H1 (cell line): ENCODE results near the gene TCIRG1. TPM values are rescaled to one million over a fixed set of nuclear protein-coding genes. Genes with fewer than 3 reads are reported as not detected.

ENCODE experiments used
- CTCF ChIA-PET: fragments of 300-600 bp; sonication (Branson Sonifier 250); formaldehyde crosslinking; loops from one replicate; lab custom pipeline; 2021; ENCODE audit not compliant: partially characterized antibody; lab: Charles Lee
- POLR2A ChIA-PET: fragments of 300-600 bp; sonication (Branson Sonifier 250); formaldehyde crosslinking; loops from one replicate; lab custom pipeline; 2021; ENCODE audit warnings: inconsistent platforms; ENCODE audit not compliant: partially characterized antibody; lab: Charles Lee
- DNase-seq, 2 experiments: peaks; one replicate each; pipeline versions ENCODE4 v3.0.0 to v3.0.0-alpha.2; 2010 to 2022; ENCODE audit warnings: low spot score in 2 of 2, low read depth in 1 of 2, mixed read lengths in 1 of 2
- FAIRE-seq: peaks from 2 replicates; lab custom pipeline; 2011; peaks lifted over from hg19 to GRCh38; lab: Jason Lieb, UNC
- H2AFZ ChIP-seq: 2 replicates; pipeline ENCODE4 v1.8.1; 2012; ENCODE audit warnings: low read length, inconsistent platforms
- H2AK5ac ChIP-seq: 2 replicates; pipeline ENCODE4 v1.6.1; 2013; ENCODE audit warnings: low read depth, low read length
- H2BK120ac ChIP-seq: replicated peaks from 2 replicates; pipeline ENCODE3; 2013; ENCODE audit warnings: low read depth, low read length, inconsistent platforms
- H2BK12ac ChIP-seq: 2 replicates; pipeline ENCODE4 v1.6.1; 2013; ENCODE audit warnings: low read depth, low read length
- H2BK15ac ChIP-seq: 2 replicates; pipeline ENCODE4 v1.6.1; 2013; ENCODE audit warnings: low read length
- H2BK20ac ChIP-seq: 2 replicates; pipeline ENCODE4 v1.6.1; 2013; ENCODE audit warnings: low read length
- H2BK5ac ChIP-seq: 2 replicates; pipeline ENCODE4 v1.6.1; 2013; ENCODE audit warnings: low read depth, low read length
- H3K14ac ChIP-seq: 2 replicates; pipeline ENCODE4 v1.6.1; 2013; ENCODE audit warnings: inconsistent platforms; ENCODE audit not compliant: insufficient read length
- H3K18ac ChIP-seq: 2 replicates; pipeline ENCODE4 v1.6.1; 2013; ENCODE audit warnings: low read length; ENCODE audit errors: extremely low read depth
- H3K23ac ChIP-seq: 2 replicates; pipeline ENCODE4 v1.6.1; 2013; ENCODE audit warnings: inconsistent platforms; ENCODE audit not compliant: insufficient read length
- H3K23me2 ChIP-seq: 2 replicates; pipeline ENCODE4 v1.6.1; 2013; ENCODE audit warnings: low read depth, low read length
- H3K27ac ChIP-seq: 2 replicates; pipeline ENCODE4 v1.6.1; 2011; ENCODE audit warnings: low read depth, low read length, inconsistent platforms
- H3K27me3 ChIP-seq, 4 experiments: replicated peaks in 1 of 4; 1 replicate in 1 of 4; 2 replicates in 3 of 4; pipeline versions ENCODE4 v1.6.1 to v1.8.1; 2011 to 2013; ENCODE audit warnings: low read length in 3 of 4, mild to moderate bottlenecking in 3 of 4, inconsistent platforms in 2 of 4, mixed read lengths in 2 of 4, moderate library complexity in 1 of 4; ENCODE audit not compliant: control insufficient read depth in 3 of 4, insufficient read depth in 3 of 4; ENCODE audit errors: extremely low read depth in 1 of 4
- H3K36me3 ChIP-seq, 4 experiments: 2 replicates each; pipeline versions ENCODE4 v1.6.1 to v1.8.1; 2011 to 2013; ENCODE audit warnings: mild to moderate bottlenecking in 4 of 4, low read length in 3 of 4, moderate library complexity in 2 of 4, control low read depth in 1 of 4, inconsistent platforms in 1 of 4; ENCODE audit not compliant: insufficient read depth in 4 of 4, control insufficient read depth in 2 of 4
- H3K4ac ChIP-seq: replicated peaks from 2 replicates; pipeline ENCODE3; 2013; ENCODE audit warnings: low read length, low read depth, mixed read lengths, inconsistent platforms; ENCODE audit not compliant: insufficient read length
- H3K4me1 ChIP-seq, 4 experiments: replicated peaks in 1 of 4; 1 replicate in 1 of 4; 2 replicates in 3 of 4; pipeline versions ENCODE4 v1.6.1 to v1.8.1; 2011 to 2013; ENCODE audit warnings: low read length in 3 of 4, inconsistent platforms in 2 of 4, mixed read lengths in 1 of 4; ENCODE audit not compliant: insufficient read depth in 4 of 4, control insufficient read depth in 3 of 4
- H3K4me2 ChIP-seq, 2 experiments: 2 replicates each; pipeline versions ENCODE4 v1.6.1 to v1.8.1; 2011 to 2013; ENCODE audit warnings: low read depth in 2 of 2, low read length in 2 of 2, control low read depth in 1 of 2, inconsistent platforms in 1 of 2, mild to moderate bottlenecking in 1 of 2; ENCODE audit not compliant: insufficient read depth in 1 of 2
- H3K4me3 ChIP-seq, 4 experiments: fragments of 200-600, 300-600 bp in 1 of 4; sonication (generic), shearing (Covaris generic), sonication (Bioruptor Twin) in 1 of 4; 2 replicates each; pipeline versions ENCODE4 v1.5.1 to v1.8.1; 2011 to 2016; ENCODE audit warnings: low read length in 4 of 4, low read depth in 3 of 4, control low read depth in 2 of 4, inconsistent platforms in 2 of 4, mild to moderate bottlenecking in 2 of 4, mixed read lengths in 1 of 4, moderate library complexity in 1 of 4; ENCODE audit not compliant: insufficient read depth in 2 of 4; ENCODE audit errors: extremely low read depth in 1 of 4
- H3K56ac ChIP-seq: replicated peaks from 2 replicates; pipeline ENCODE3; 2013; ENCODE audit warnings: low read depth, mild to moderate bottlenecking, mixed read lengths, low read length, inconsistent platforms; ENCODE audit not compliant: insufficient read length
- H3K79me1 ChIP-seq: 2 replicates; pipeline ENCODE4 v1.6.1; 2013; ENCODE audit warnings: low read depth, low read length, control low read depth
- H3K79me2 ChIP-seq, 2 experiments: 2 replicates each; pipeline versions ENCODE4 v1.6.1 to v1.8.1; 2012 to 2013; ENCODE audit warnings: low read length in 2 of 2, mild to moderate bottlenecking in 2 of 2, inconsistent platforms in 1 of 2; ENCODE audit not compliant: insufficient read depth in 2 of 2, control insufficient read depth in 1 of 2
- H3K9ac ChIP-seq, 4 experiments: replicated peaks in 1 of 4; 1 replicate in 1 of 4; 2 replicates in 3 of 4; pipeline versions ENCODE4 v1.6.1 to v1.8.1; 2011 to 2013; ENCODE audit warnings: low read depth in 3 of 4, low read length in 3 of 4, control low read depth in 2 of 4, mild to moderate bottlenecking in 2 of 4, moderate library complexity in 2 of 4, inconsistent platforms in 1 of 4; ENCODE audit errors: extremely low read depth in 1 of 4
- H3K9me3 ChIP-seq, 2 experiments: 2 replicates each; pipeline versions ENCODE4 v1.6.1 to v1.8.1; 2012 to 2013; ENCODE audit warnings: mild to moderate bottlenecking in 2 of 2, moderate library complexity in 2 of 2, control low read depth in 1 of 2, inconsistent platforms in 1 of 2, low read depth in 1 of 2, low read length in 1 of 2, mixed read lengths in 1 of 2; ENCODE audit not compliant: insufficient read depth in 2 of 2
- H4K20me1 ChIP-seq, 2 experiments: replicated peaks in 1 of 2; 2 replicates each; pipeline versions ENCODE3 to v1.8.1; 2011 to 2013; ENCODE audit warnings: inconsistent platforms in 2 of 2, low read length in 2 of 2, mild to moderate bottlenecking in 1 of 2; ENCODE audit not compliant: insufficient read depth in 2 of 2, control insufficient read depth in 1 of 2
- H4K5ac ChIP-seq: 2 replicates; pipeline ENCODE4 v1.6.1; 2013; ENCODE audit warnings: low read length, low read depth, mixed read lengths, inconsistent platforms; ENCODE audit not compliant: insufficient read length
- H4K8ac ChIP-seq: 2 replicates; pipeline ENCODE4 v1.8.0; 2013; ENCODE audit warnings: mild to moderate bottlenecking, moderate library complexity, low read length, inconsistent platforms; ENCODE audit not compliant: insufficient read depth; ENCODE audit errors: extremely low read depth
- H4K91ac ChIP-seq: replicated peaks from 2 replicates; pipeline ENCODE3; 2013; ENCODE audit warnings: low read length, mixed read lengths, inconsistent platforms; ENCODE audit not compliant: insufficient read length
- NANOG ChIP-seq: IDR thresholded peaks from 2 replicates; pipeline ENCODE4 v1.6.1; 2011; ENCODE audit warnings: low read length, low read depth, mild to moderate bottlenecking, inconsistent platforms; ENCODE audit not compliant: insufficient read depth, poor library complexity, severe bottlenecking
- SRF ChIP-seq: IDR thresholded peaks from 2 replicates; pipeline ENCODE4 v1.6.1; 2011; ENCODE audit warnings: mild to moderate bottlenecking, low read depth, low read length, moderate library complexity
- WGBS, 2 experiments: shearing (Covaris generic) in 1 of 2; methylation state at CpG; one replicate each; pipeline versions ENCODE4 v1.1.6 to v1.1.7; 2013 to 2015; ENCODE audit warnings: low lambda C conversion rate in 2 of 2, mixed read lengths in 2 of 2, inconsistent platforms in 1 of 2, low coverage in 1 of 2, missing lambda C conversion rate in 1 of 2; ENCODE audit not compliant: insufficient replicate concordance in 2 of 2, insufficient coverage in 1 of 2, insufficient read length in 1 of 2; ENCODE audit errors: extremely low coverage in 1 of 2, missing lambda C conversion rate in 1 of 2; 5-methylcytosine and 5-hydroxymethylcytosine counted together
- polyA plus RNA-seq, 7 experiments: library from polyadenylated mRNA; depleted of rRNA in 3 of 7; stranded (reverse) in 5 of 7; unstranded in 2 of 7; fragments of >200 nt in 5 of 7; fragments of 200-250 nt in 2 of 7; gene quantifications; 1 replicate in 5 of 7; 2 replicates in 1 of 7; 4 replicates in 1 of 7; pipeline versions ENCODE4 v1.2.1 to v1.2.3, GENCODE V29; 2011 to 2013; ENCODE audit warnings: missing spikeins in 2 of 7, mixed read lengths in 2 of 7
- total RNA-seq: library from RNA; stranded (reverse); fragmentation: NEBNext Ultra II Directional; extraction: Animal tissue kit (Norgen Biotek cat#: 25700); gene quantifications from 2 replicates; pipeline ENCODE4 v1.2.1, GENCODE V29; 2021

TCIRG1 gene
- total and polyA plus RNA-seq, 2 of the 8 experiments (the other 6 are each of a cell fraction or from before 2014, with no cell fraction given) = 25.3 to 39.6 TPM

DNA sequence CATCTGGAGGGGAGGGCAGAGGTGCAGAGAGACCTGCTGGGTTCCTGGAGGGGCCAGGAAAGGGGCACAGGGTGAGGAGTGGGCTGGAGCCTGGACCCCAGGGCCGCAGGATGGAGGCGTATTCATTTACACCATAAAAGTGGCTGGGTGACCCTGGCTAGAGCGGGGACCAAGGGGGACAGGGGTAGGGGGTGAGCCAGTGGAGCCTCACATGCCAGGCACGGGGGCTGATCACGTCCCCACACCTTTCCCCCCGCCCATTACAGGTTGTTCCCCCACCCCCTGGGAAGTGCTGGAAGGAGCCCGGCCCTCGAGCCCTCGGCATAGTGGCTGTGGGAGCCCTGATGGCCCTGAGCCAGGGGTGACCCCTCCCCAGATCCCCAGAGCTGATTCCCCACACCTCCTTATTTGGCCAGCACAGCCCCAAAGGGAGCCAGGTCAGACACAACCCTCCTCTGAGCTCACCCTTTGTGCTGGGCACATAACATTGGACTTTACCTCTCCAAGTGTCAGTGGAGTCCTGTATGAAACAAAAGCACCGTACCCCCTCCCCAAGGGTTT is 781 bp downstream of the TCIRG1 start:
- H3K14ac ChIP-seq = no peak overlapping the region
- H2AFZ ChIP-seq = no peak overlapping the region
- H3K56ac ChIP-seq = no peak overlapping the region
- CTCF ChIA-PET = interaction anchor here (0.5 to 2.3 kb wide), 6 partner anchors 11 to 218 kb away, joined by 3 to 6 read pairs (median 4); no protein-coding TSS in a partner anchor
- peak overlapping the region in 1 of 4 experiments; percentile 66; a peak in 2 of 8 replicates for H3K4me3 ChIP-seq
- H4K20me1 ChIP-seq = peaks cover 0 to 4% of the 10 kb centered on the region in 2 experiments
- peak overlapping the region; percentile 26 to 77; a peak in 3 of 4 replicates for H3K4me2 ChIP-seq
- H3K4ac ChIP-seq = no peak overlapping the region
- H4K5ac ChIP-seq = no peak overlapping the region
- H3K9me3 ChIP-seq = no peaks in the 10 kb centered on the region
- no peaks in the 10 kb centered on the region for H3K27me3 ChIP-seq
- H3K79me2 ChIP-seq = no peaks in the 10 kb centered on the region
- H3K79me1 ChIP-seq = no peaks in the 10 kb centered on the region
- H2BK20ac ChIP-seq = peak overlapping the region; percentile 72; the same call in 1 of the 2 replicates
- H3K4me1 ChIP-seq = peaks cover 4 to 27% (median 20%) of the 10 kb centered on the region in 4 experiments
- DNase-seq = peak in 1 of 2 experiments; percentile 53
- no peak overlapping the region for H4K8ac ChIP-seq
- H2AK5ac ChIP-seq = no peak overlapping the region; the same call in 1 of the 2 replicates
- POLR2A ChIA-PET = interaction anchor here (0.6 to 16.6 kb wide), 6 partner anchors 7 to 173 kb away, joined by 3 to 183 read pairs (median 5); partner anchors contain the start of gene NDUFS8
- H2BK5ac ChIP-seq = peak overlapping the region; percentile 88
- 0 out of 2 replicates have a peak overlapping the region, but pooled peaks have one; percentile 24 for H3K27ac ChIP-seq
- H2BK120ac ChIP-seq = no peak overlapping the region
- WGBS, 2 experiments = 63% methylated on average over 6 of the region's 10 CpGs; no CpG with 5 or more reads in 1 of the 2 experiments
- TF ChIP-seq SRF = peak; percentile 69
- TF ChIP-seq NANOG = no peak
- H3K9ac ChIP-seq = no peak overlapping the region
- no peak overlapping the region for H3K23ac ChIP-seq
- no peak for FAIRE-seq
- no peak overlapping the region for H4K91ac ChIP-seq
- no peaks in the 10 kb centered on the region; the same call in 1 of the 2 replicates for H3K23me2 ChIP-seq
- peak overlapping the region; percentile 90; the same call in 1 of the 2 replicates for H2BK12ac ChIP-seq
- H3K36me3 ChIP-seq = no peaks in the 10 kb centered on the region
- H3K18ac ChIP-seq = no peak overlapping the region
- H2BK15ac ChIP-seq = peak overlapping the region; percentile 53; the same call in 1 of the 2 replicates
